WTC11 (cell line): ENCODE measurements around the gene NCMAP.

Experiments used
- KAT7 ChIP-seq: sonication (generic); formaldehyde crosslinking; IDR thresholded peaks from 2 replicates; pipeline ENCODE4 v1.8.1; 2023; ENCODE audit warnings: missing genetic modification reagents, mild to moderate bottlenecking, borderline replicate concordance
- TF ChIP-seq, protein P1 (sequence below): fragments of 200-600 bp; IDR thresholded peaks from 2 replicates; pipeline ENCODE4 v1.8.0; 2022; ENCODE audit warnings: antibody characterized with exemption

DNA sequence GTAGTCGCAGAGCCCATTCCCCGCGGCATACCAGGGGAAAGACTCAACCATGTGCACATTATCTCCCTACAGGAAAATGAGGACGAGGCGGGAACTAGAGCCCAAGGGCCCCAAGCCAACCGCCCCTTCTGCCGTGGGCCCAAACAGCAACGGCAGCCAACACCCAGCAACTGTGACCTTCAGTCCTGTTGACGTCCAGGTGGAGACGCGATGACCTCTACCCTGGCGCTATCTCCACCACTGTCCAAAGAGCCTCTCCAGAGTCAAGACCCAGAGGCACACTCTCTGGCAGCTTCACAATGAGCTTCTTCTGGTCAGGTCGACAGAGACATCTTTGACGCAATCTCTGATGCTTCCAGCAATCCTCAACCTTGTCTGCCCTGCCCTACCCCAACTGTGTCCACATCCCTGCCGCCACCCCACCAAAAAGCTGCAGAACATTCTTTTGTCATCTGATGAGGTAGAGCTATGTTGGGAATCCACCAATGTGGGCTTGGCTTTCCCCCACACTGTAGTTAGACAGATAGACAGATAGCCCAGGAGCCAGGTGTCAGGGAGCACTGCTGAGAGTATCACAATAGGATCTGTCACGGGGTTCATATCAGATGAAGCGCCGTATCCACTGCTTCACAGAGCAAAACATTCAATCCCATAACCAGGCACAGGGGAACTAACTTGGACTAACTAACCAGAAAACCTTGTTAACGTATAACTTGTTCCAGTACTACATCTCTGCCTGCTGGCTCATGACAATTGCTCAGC lies 49.8 kb downstream of the NCMAP start:
- TF ChIP-seq KAT7, result no peak
- TF ChIP-seq, protein P1, sequence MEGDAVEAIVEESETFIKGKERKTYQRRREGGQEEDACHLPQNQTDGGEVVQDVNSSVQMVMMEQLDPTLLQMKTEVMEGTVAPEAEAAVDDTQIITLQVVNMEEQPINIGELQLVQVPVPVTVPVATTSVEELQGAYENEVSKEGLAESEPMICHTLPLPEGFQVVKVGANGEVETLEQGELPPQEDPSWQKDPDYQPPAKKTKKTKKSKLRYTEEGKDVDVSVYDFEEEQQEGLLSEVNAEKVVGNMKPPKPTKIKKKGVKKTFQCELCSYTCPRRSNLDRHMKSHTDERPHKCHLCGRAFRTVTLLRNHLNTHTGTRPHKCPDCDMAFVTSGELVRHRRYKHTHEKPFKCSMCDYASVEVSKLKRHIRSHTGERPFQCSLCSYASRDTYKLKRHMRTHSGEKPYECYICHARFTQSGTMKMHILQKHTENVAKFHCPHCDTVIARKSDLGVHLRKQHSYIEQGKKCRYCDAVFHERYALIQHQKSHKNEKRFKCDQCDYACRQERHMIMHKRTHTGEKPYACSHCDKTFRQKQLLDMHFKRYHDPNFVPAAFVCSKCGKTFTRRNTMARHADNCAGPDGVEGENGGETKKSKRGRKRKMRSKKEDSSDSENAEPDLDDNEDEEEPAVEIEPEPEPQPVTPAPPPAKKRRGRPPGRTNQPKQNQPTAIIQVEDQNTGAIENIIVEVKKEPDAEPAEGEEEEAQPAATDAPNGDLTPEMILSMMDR, result no peak
